NCI-H2107 treated with DMSO at 0.1 percent for 48 hours (cell line): ENCODE results near the gene SLC6A12.
"Not testable (repeated sequence)": the region's sequence is repeated elsewhere in the genome, so short reads cannot be mapped to it uniquely, and the experiment has no call there.

Experiments used
- DNase-seq: peaks from one replicate; lab custom pipeline; 2025; ENCODE audit not compliant: unreplicated experiment; lab: John Stamatoyannopoulos, UW

SLC6A12 gene

GRCh38 chr12:218728-219590 lies 5.0 kb upstream of the SLC6A12 start:
- no peak for DNase-seq

GRCh38 chr12:218221-218620 lies 4.3 kb upstream of the SLC6A12 start:
- DNase-seq: no peak

- DNase-seq: not testable (repeated sequence)
These were observed 3.1 kb upstream of the SLC6A12 start for GRCh38 chr12:217029-217428.

GRCh38 chr12:215116-215515 lies 1.2 kb upstream of the SLC6A12 start:
- DNase-seq: no peak

- DNase-seq: no peak
These were observed 427 bp downstream of the SLC6A12 start for GRCh38 chr12:213527-213932.

- DNase-seq: peak; percentile 8
These were observed 1.0 kb downstream of the SLC6A12 start for GRCh38 chr12:212715-213526.

GRCh38 chr12:212415-212714 lies 1.6 kb downstream of the SLC6A12 start:
- DNase-seq: no peak

- no peak for DNase-seq
These were observed 2.1 kb downstream of the SLC6A12 start for GRCh38 chr12:211639-212414.

- no peak for DNase-seq
These were observed 2.9 kb downstream of the SLC6A12 start for GRCh38 chr12:211142-211465.

GRCh38 chr12:210277-211141 lies 3.4 kb downstream of the SLC6A12 start:
- no peak for DNase-seq

GRCh38 chr12:209851-210250 lies 4.1 kb downstream of the SLC6A12 start:
- no peak for DNase-seq

GRCh38 chr12:209246-209645 lies 4.7 kb downstream of the SLC6A12 start:
- DNase-seq: no peak

GRCh38 chr12:208813-209212 lies 5.1 kb downstream of the SLC6A12 start:
- DNase-seq: no peak

- no peak for DNase-seq
These were observed 6.2 kb downstream of the SLC6A12 start for GRCh38 chr12:207804-208203.

- DNase-seq: no peak
These were observed 7.1 kb downstream of the SLC6A12 start for GRCh38 chr12:206746-207440.

- DNase-seq: no peak
These were observed 8.9 kb downstream of the SLC6A12 start for GRCh38 chr12:205026-205425.

GRCh38 chr12:204261-204678 lies 9.7 kb downstream of the SLC6A12 start:
- DNase-seq: no peak

GRCh38 chr12:203462-204260 lies 10.3 kb downstream of the SLC6A12 start:
- no peak for DNase-seq

- DNase-seq: no peak
These were observed 10.9 kb downstream of the SLC6A12 start for GRCh38 chr12:203074-203461.
